Stimulated activated CD4-positive, alpha-beta T cell treated with anti-CD3 and anti-CD28 coated beads, TNF-alpha, amount 100 ng/mL, for 48 hours (primary cell): Measurements from ENCODE around the gene NOD2.
A peak's percentile ranks its signal among the peaks of the same experiment; 100 is the strongest.

ENCODE experiments used
- DNase-seq, 3 donors: peaks; one replicate each; pipeline ENCODE4 v3.0.0-alpha.2; 2020; ENCODE audit warnings: low read depth in 3 of 3

The NOD2 gene

GRCh38 chr16:50694206-50694605 is 800 bp downstream of the NOD2 start:
- no peak for DNase-seq

DNA sequence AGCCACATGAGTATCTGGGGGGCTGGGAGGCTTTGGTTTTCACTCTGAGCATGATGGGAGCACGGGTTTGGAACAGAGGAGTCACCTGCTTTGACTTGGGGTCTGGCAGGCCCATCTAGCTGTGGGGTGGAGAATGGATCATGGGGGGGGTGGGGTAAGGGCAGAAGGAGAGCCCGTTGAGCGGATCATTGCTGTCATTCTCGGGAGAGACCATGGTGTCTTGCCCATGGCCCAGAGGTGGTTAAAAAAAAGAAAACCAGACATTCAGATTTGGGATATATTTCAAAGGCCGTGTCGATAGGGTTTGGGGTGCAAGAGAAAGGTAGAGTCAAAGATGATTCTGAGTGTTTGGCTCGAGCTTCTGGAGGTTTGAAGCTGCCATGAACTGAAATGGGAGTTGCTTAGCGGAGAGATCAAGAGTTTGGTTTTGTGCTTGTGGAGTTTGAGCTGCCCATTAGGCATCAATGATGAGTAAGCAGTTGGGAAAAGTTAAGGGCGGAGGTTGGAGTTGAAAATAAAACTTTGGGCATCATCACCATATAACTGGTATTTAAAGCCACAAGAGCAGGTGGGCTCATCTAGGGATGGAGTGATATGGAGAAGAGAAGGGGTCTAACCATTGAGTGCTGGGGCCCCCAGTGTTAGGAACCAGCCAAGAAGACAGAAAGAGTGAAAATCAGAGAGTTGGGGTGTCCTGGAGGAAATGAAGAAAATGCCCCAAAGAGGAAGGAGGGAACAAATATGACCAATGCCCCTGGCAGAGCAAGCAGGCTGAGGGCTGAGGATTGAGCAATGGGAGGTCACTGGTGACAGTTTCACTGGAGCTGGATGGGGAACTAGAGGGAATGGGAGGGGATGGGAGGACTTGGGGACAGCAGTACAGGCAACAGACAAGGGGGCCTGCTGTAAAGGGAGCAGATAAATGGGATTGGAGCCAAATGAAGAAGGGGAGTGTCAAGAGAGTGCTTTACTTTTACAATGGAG is 1.9 kb downstream of the NOD2 start:
- DNase-seq: no peak

DNA sequence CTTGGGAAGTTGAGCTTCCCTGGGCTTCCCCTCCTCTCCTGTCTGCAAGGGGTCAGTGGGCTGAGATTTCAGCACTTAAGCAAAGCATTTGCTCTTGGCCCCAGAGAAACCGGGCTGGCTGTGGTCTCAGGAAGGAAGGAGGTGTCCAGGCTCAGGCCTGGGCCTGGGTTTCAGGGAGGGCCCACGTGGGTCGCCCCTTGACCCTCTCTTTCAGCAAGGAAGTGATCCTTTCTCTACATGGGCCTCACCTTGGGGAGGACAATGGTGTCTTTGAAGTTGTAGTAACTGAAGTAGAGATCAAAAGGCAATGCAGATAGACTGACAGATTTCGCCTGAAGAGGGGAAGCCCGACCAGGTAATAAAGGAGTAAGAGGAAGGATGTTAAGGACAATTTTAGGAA is 2.7 kb downstream of the NOD2 start:
- DNase-seq: no peak

- DNase-seq: peak; percentile 43 to 60 (median 46)
These were observed 3.4 kb downstream of the NOD2 start for GRCh38 chr16:50696575-50697420.

DNA sequence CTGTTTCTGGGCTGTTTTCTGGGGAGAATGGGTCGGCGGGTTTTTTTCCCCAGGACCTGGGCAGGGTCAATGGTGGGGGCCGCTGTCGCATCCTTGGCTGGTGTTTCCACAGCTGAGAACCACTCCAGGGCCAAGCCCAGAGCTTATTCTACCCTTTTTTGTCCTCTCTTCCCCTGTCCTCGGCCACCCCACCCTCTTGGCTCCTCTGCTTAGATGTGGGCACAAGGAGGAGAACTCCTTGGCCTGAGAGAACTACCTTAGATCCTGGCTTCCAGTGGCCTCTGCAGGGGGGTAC is 4.0 kb downstream of the NOD2 start:
- DNase-seq: no peak

GRCh38 chr16:50697881-50698767 is 4.7 kb downstream of the NOD2 start:
- peak in 2 of 3 donors; percentile 51 to 66 for DNase-seq

GRCh38 chr16:50699326-50700159 is 6.1 kb downstream of the NOD2 start:
- DNase-seq: peak; percentile 58 to 76 (median 61)

DNA sequence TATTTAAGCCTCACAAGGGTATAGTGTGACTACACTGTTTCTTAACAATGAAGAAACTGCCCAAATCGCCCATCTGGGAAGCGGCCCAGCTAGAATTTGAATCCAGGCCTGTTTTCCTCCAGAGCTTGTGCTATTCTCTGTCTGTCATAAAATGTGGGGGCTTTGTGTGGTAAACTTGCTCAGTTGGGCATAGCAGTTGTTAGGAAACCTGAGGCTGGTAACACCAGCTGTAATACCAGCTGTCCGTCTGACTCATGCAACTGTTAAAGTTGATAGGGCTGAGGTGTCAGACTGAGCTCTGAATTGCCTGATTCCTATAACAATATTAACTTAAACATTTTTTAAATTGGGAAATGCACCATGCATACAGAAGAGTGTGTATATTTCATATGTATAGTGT is 9.3 kb downstream of the NOD2 start:
- no peak for DNase-seq

- no peak for DNase-seq
These were observed 10.8 kb downstream of the NOD2 start for GRCh38 chr16:50704245-50704644.

DNA sequence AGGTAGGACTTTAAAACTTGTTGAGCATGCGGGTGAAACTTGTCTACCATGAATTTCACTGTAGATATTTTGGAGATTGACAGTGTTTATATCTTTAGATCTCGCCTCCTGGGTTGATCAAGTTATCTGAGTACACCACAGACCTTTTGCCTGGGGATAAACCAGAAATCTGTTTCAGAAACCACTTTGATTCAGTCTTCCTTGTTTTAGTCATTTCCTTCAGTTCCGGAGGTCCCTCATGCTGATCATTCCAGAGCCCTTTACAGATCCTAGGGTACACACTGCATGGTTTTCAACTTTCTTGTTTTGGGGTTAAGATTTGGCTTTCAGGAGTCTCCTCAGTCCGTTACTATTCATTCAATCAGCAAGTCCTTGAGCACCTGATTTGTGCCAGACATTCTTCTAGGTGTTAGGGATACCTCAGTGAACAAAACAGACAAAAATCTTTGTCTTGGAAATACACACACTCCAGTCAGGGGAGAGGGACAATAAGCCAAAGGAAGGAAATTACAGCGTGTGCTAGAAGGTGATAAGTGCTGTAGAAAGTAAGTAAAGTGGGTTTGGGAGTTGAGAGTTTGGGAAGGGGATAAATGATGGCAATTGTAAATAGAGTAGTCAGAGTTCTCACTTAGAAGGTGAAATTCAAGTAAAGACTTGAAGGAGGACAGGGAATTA is 12.2 kb downstream of the NOD2 start:
- no peak for DNase-seq

DNA sequence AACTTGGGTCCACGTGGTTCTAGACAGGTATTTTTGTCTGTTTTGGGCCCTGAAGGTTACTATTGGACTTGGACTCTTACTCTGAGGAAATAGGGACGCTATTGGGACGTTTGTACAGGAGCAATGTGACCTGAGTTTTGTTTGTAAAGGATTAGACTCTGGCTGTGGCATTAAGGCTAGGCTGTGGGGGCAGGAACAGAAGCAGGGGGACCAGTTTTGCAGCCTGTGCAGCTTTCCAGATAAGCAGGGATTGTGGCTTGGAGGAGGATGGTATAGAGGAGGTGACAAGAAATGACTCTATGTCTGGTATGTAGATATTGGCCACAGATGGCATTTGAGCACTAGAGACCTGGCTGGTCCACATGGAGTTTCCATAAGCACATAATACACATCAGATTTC is 12.8 kb downstream of the NOD2 start:
- no peak for DNase-seq

- peak in 1 of 3 donors; percentile 43 for DNase-seq
These were observed 15.1 kb downstream of the NOD2 start for GRCh38 chr16:50708373-50709060.

DNA sequence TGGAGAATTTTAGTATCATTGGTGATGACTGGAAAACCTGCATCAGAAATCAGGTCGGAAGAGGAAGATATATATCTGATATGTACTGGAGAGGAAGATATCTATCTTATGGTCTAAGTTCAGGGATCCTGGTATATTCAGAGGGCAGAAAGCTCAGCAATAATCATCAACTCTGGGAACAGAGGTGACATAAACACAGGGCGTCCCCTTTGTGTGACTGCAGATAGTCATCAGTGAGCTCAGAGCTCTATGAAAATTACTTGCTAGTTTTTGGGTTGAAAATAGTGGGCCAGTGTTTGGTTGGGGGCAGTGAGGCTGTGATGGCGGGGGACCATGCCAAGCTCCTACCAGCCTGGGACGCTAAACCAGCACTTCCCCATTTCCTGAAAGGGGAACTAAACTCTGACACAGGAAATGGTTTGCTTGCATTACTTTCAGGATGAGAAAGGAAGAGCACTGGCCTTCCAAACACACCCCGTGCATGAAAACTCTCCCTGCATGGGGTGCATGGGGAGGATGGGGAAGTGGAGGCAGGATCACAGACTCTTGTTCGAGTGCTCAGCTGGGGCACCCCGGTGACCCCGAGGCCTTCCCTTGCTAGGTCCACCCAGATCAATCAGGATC is 15.8 kb downstream of the NOD2 start:
- no peak for DNase-seq

- DNase-seq: no peak
These were observed 16.6 kb downstream of the NOD2 start for GRCh38 chr16:50709980-50710379.

DNA sequence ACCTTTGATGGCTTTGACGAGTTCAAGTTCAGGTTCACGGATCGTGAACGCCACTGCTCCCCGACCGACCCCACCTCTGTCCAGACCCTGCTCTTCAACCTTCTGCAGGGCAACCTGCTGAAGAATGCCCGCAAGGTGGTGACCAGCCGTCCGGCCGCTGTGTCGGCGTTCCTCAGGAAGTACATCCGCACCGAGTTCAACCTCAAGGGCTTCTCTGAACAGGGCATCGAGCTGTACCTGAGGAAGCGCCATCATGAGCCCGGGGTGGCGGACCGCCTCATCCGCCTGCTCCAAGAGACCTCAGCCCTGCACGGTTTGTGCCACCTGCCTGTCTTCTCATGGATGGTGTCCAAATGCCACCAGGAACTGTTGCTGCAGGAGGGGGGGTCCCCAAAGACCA is 17.6 kb downstream of the NOD2 start:
- DNase-seq: no peak

GRCh38 chr16:50711862-50712559 is 18.6 kb downstream of the NOD2 start:
- no peak for DNase-seq

DNA sequence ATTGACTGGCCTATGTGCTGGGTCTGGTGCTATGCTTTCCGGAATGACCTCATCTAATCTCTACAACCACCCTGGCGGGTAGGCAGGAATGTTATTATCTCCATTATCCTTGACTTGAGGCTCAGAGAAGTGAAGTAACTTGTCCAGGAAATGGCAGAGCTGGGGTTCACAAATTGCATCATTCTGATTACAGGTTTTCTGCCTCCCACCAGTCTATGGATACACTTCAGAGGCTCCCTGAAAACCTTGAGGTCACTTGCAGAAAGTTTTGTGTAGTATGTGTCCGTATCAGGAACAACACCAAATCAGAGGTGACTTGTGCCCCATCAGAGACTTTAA is 19.1 kb downstream of the NOD2 start:
- DNase-seq: no peak

- no peak for DNase-seq
These were observed 19.6 kb downstream of the NOD2 start for GRCh38 chr16:50712956-50713355.

DNA sequence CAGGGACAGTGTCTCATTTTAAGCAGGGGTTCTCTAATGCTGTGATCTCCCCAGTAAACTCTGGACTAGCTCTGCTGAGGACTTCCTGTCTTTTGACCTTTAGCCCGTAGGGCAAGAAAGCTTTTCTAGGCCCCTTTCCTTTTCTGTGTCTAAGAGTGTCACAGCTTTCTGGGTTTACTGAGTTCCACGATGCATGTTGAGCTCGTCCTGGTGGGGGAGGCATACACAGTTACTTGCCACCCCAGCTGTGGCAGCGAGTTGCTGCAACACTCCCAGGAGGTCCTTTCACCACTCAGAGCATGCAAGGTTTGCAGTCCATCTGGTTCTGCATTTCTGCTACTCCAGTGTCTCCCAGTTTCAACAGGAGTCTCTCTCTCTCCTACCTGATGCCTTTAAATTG is 23.7 kb downstream of the NOD2 start:
- DNase-seq: no peak
